ENCODE measurements around the gene KCNG2. TPM values are rescaled to one million over a fixed set of nuclear protein-coding genes. Genes with fewer than 3 reads are reported as not detected.

KCNG2 gene
- total and polyA plus RNA-seq, 2 of the 13 experiments (the other 11 are each of a cell fraction or from before 2014, with no cell fraction given): not detected

DNA sequence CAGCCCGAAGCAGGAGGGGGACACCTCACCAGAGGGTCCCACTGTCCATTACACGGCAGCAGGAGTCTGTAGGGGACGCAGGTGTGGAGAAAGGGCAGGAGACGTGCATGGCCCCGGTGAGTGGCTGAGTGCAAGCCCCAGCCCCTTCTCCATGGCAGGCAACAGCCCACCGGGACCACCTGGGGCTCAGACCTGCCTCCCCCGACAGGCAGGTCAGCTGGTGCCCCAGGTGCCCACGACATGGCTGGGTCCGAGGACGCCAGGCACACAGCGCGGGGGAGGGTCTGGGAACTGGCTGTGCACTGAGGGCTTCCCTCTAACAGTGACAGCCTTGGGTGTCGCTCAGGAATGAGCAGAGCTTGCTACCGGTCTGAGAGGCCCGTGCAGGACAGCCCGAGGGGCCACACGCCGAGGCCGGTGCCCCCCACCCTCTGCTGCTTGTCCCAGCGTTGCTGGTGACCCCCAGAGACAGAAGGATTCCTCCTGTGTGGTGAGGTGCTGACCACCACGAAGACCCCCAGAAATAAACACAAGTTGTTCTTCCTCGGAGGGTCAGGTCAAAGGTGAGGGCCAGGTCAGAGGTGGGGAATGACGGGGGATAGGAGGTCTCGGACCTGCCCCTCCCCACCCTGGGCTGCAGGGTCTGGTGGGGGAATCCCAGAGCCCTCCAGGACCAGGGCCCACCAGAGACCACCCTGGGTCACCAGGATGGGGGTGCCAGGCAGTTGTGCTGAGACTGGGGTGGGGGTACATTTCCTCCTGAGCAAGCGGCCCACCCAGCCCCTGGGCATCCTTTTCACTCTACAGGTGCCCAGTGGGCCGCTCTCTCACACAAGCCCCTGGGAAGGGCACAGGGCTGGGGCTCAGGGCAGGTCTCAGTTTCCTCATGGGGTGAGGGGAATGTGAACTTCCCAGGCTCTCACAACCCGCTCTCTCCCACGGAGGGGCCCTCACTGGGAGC is 103.2 kb downstream of the KCNG2 start:
- FAIRE-seq (no peak), DNase-seq (ENCODE audit: low spot score) (no peak), ATAC-seq (peak; percentile 24)
- H3K9me3 ChIP-seq (ENCODE audit: low read length): peaks cover 20% of the 10 kb centered on the region
- no peak overlapping the region for H3K27ac ChIP-seq (ENCODE audit: extremely low read length, insufficient read depth, low read length)
- H3K4me2 ChIP-seq (ENCODE audit: low read depth, low read length): no peak overlapping the region
- WGBS (ENCODE audit: low lambda C conversion rate): 95% methylated on average over 14 of the region's 28 CpGs
- H3K4me3 ChIP-seq (replicated peaks in 1 of 3; ENCODE audit: insufficient read depth in 1 of 3, low read depth in 2 of 3, low read length in 3 of 3): no peak overlapping the region
- no peak overlapping the region for H3K9ac ChIP-seq (ENCODE audit: insufficient read depth, low read depth, low read length)
- no peak overlapping the region for H2AFZ ChIP-seq (ENCODE audit: low read length)
- in situ Hi-C loops (cut with HindIII; ENCODE audit: extremely low pct_ligation_motif_present, low pct_unique_long_range_greater_than_20kb) (no loop called here), intact Hi-C loops (cut with micrococcal nuclease; ENCODE audit: unreplicated experiment) (no loop called here)
- H3K36me3 ChIP-seq (replicated peaks in 1 of 2; ENCODE audit: control insufficient read depth in 1 of 2, insufficient read depth in 2 of 2, low read length in 2 of 2): peaks cover 0 to 3% of the 10 kb centered on the region in 2 experiments; a peak in 2 of 5 replicates
- peaks cover 9% of the 10 kb centered on the region; the same call in 1 of the 2 replicates for H4K20me1 ChIP-seq (ENCODE audit: insufficient read depth, low read length)
- no peaks in the 10 kb centered on the region for H3K4me1 ChIP-seq (ENCODE audit: insufficient read depth, low read length)
- BruUV-seq (replicated peaks): no TSS peak
- no peaks in the 10 kb centered on the region for H3K79me2 ChIP-seq (ENCODE audit: insufficient read depth, low read length)
- ChIA-PET POLR2A (no interaction called here), CTCF (ENCODE audit: low intra/inter-chr PET ratio, low total read pairs) (no interaction called here)
- TF ChIP-seq ZBTB44 (CRISPR knock-in tag; IDR thresholded peaks at IDR 0.05) (no peak), AGO2 (optimal IDR thresholded peaks at IDR 0.05; ENCODE audit: low read depth, low read length) (peak; percentile 50), ATF6 (CRISPR knock-in tag; conservative IDR thresholded peaks at IDR 0.05) (no peak), ZFP90 (CRISPR knock-in tag; IDR thresholded peaks at IDR 0.05; ENCODE audit: borderline replicate concordance) (no peak), ZC3H13 (CRISPR knock-in tag; IDR thresholded peaks at IDR 0.05) (peak; percentile 50; the same call in 1 of the 2 replicates), POLR2G (IDR thresholded peaks at IDR 0.05; ENCODE audit: low read depth, low read length) (0 out of 2 replicates have a peak, but pooled peaks have one; percentile 2), AGO1 (IDR thresholded peaks at IDR 0.05; ENCODE audit: low read depth, low read length, poor library complexity, severe bottlenecking) (peak; percentile 49), KDM2A (CRISPR knock-in tag; IDR thresholded peaks at IDR 0.05; ENCODE audit: borderline replicate concordance, low read depth) (peak; percentile 9; the same call in 1 of the 2 replicates)
- TF ChIP-seq, protein P1, sequence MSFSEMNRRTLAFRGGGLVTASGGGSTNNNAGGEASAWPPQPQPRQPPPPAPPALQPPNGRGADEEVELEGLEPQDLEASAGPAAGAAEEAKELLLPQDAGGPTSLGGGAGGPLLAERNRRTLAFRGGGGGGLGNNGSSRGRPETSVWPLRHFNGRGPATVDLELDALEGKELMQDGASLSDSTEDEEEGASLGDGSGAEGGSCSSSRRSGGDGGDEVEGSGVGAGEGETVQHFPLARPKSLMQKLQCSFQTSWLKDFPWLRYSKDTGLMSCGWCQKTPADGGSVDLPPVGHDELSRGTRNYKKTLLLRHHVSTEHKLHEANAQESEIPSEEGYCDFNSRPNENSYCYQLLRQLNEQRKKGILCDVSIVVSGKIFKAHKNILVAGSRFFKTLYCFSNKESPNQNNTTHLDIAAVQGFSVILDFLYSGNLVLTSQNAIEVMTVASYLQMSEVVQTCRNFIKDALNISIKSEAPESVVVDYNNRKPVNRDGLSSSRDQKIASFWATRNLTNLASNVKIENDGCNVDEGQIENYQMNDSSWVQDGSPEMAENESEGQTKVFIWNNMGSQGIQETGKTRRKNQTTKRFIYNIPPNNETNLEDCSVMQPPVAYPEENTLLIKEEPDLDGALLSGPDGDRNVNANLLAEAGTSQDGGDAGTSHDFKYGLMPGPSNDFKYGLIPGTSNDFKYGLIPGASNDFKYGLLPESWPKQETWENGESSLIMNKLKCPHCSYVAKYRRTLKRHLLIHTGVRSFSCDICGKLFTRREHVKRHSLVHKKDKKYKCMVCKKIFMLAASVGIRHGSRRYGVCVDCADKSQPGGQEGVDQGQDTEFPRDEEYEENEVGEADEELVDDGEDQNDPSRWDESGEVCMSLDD (CRISPR knock-in tag; IDR thresholded peaks at IDR 0.05; ENCODE audit: borderline replicate concordance): no peak
- H3K27me3 ChIP-seq (ENCODE audit: control insufficient read depth in 1 of 2, insufficient read depth in 2 of 2, low read length in 2 of 2): no peaks in the 10 kb centered on the region

Data from HepG2 (cell line).